Measurements from ENCODE around the gene POR.
A peak's percentile ranks its signal among the peaks of the same experiment; 100 is the strongest.
"Not testable (repeated sequence)": the region's sequence is repeated elsewhere in the genome, so short reads cannot be mapped to it uniquely, and the experiment has no call there.

The POR gene

DNA sequence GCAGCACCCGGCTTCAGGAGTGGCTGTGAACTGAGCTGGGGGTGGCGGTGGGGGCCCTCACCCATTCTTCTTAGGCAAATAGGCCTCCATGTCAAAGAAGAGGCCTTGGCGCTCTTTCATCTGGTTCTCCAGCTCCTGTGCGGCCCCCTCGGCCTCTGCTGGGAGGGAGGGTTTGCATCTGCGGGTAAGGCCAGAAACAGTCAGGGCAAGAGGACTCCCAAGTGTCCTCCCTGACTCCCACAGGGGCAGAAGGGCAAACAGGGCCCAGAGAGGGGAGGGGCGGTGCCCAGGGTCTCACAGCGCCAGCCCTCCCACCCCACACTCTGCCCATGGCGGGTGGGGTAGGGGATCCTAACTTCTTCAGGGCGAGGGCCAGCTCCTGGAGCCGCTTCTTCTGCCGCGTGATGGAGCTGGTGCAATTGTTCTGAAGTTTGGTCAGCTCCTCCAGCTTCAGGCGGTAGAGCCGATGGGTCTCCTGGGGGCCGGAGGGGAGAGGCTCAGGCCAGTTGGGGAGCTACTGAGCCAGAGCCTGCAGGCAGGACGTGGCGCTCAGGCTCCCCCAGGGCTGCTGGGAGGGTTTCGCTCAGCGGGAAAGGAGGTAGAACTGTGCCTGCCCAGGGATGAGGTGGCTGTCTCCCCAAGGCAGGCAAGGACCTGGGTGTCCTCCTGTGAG lies 77.3 kb downstream of the POR start:
- no peak for DNase-seq (ENCODE audit: low read depth)

DNA sequence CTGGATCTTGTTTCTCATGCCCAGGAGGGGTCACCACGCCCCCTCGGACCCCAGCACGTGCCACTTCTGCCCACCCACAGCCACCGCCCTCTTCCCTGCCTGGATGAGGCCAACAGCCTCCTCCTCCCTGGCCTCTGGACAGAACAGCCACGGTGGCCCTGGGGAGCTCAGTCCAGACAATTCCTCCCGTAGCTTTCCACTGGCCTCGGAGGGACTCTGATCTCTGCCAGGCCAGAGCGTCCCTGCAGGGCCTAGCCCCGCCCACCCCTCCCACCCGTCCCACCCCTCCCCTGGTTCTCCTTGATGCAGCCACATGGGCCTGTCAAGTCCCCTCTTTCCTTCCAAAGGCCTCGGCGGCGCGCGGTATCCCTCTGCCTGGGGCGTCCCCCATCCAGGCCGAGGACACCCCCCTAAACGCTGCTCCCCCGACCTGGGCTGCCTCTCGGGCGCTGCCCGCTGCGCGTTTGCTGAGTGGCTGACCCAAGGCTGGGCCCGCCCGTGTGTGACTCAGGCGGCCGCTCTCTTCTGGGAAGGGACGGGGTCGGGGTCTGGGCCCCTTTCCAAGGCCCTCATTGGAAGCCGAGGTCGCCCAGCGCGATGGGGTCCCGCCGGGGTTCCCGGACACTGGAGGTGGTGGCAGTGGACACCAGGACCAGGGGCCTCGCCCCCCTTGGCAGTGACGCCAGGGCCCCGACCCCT lies 78.9 kb downstream of the POR start:
- no peak for DNase-seq (ENCODE audit: low read depth)

DNA sequence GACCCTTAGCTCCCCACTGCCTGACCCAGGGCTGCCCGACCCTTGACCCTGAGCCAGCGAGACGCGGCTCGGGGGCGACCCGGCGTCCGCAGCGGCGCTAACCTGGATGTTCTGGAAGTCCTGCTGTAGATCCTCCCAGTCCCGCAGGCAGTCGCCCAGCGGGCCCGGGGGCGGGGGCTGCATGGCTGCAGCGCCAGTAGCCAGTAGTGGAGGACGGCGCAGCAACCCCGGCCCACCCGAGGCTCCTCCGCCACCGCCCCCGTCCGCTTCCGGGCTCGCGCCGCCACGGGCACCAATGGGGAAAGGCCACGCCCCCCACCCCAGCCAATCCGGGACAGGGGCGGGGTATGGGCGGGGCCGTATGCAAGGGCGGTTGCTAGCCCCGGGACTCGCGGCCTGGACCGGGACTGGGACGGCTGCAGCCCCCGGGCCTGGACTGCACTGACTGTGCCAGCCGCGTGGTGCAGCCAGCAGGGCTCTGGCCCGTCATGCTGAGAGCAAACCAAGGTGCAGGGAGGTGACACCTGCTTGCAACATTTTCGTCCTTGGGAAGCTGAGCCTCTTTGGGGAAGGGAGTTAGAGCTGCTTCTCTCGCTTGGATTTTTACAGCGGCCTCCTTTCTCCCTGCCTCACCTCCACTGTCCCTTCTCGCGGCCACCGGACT lies 79.6 kb downstream of the POR start, which contains the start of gene TMEM120A:
Gene TMEM120A, minus strand, starts transcription at position 208 of the 664 bp plus-strand sequence. Its CDS starts 25 bp downstream, at position 183.
- peak; percentile 89 for DNase-seq (ENCODE audit: low read depth)

DNA sequence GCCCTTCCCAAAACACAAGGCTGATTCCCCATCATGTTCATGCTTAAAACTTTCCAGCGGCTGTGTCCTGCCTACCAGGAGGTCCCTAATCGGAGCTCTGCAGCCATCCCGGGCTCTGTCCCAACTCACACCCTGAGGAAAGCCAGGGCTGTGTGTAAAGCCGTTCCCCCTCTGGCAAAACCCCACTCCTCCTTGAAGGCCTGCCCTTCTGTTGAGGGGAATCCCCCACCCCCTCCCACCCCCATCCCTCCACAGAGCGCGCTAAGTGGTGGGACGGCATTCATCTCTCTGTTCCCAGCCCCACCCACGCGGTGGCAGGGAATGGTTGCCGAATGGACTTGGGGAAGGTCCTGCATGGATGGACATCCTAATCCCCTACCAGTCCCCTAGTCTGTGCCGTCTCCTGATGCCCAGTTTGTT lies 80.1 kb downstream of the POR start:
- no peak for DNase-seq (ENCODE audit: low read depth)

DNA sequence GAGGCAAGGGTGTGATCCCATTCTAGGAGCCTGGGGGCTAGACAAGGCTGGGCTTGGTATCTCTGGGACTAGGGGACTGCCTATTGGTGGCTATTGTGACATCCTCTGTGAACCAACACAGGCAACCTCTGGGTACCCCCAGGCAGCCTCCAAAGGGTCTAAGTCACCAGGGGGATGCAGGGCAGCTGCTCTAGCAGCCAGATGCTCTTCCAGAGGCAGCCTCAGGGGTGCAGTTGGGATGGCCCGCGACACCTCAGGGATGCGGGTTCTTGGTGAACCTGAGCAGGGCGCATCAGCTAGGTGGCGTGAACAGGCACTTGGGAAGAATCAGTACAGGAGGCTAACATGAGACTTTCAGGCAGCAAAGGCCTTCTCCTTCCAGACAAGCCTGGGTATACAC lies 81.0 kb downstream of the POR start:
- DNase-seq (ENCODE audit: low read depth): no peak

DNA sequence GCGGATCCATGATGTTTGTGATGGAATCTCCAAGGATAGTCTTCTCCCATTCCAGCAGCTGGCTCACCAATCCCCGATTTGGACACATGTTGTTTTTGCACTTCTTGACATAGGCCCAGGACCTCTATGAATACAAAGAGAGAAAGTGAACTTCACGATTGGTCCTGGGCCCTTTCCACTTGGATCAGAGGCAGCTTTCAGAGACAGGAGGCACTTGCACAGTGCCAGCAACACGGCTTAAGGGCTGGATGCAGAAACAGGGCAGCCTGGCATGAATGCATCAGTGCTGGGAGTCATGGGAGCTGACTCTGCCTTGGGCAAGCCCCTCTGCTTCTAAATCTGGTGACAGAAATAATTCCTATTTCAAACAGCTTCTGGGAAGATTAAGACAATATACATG lies 81.5 kb downstream of the POR start:
- DNase-seq (ENCODE audit: low read depth): no peak

DNA sequence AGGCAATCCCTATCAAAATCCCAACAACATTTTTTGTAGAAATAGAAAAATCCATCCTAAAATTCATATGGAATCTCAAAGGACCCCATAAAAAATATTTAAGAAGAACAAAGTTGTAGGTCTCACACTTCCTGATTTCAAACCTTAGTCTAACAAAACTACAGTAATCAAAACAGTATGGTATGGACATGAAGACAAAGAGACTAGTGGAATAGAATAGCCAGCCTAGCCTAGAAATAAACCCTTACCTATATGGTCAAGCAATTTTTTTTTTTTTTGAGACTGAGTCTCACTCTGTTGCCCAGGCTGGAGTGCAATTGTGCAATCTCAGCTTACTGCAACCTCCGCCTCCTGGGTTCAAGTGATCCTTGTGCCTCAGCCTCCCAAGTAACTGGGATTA lies 83.1 kb downstream of the POR start:
- DNase-seq (ENCODE audit: low read depth): no peak

DNA sequence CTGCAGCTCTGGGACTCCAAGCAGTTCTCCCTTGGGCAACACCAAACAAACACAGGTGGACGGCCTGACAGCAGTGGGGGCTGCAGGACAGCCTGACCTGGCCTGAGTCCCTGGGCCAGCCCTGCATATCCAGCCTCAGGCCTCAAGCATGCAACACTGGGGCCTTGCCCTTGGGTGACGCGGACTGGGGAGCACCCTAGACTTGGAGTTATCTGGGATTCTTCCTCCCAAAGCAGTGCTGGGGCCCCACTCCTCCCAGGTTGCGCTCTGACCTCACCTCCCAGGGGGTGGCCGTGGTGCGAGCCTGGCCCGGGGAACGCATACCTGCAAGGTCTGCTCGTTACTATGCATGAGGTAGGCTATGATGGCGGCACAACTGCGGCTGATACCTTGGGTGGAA lies 85.6 kb downstream of the POR start:
- no peak for DNase-seq (ENCODE audit: low read depth)

DNA sequence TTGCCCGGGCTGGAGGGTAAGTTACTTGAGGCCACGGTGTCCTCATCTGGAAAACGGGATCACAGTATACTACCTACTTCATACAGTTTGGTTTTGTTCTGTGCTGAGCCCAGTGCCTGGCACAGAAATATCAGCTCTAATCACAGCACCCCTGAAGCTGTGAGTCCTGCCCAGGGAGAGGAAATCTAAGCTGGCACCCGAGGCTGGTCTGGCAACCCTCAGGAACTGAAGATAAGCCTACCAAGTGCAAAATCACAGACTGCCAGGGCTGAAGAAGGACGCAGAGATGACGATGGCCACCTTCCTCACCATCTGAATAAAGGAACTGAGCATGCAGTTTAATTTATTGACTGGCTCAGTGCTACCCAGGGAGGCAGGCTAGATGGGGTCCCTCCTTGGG lies 87.2 kb downstream of the POR start:
- DNase-seq (ENCODE audit: low read depth): no peak

DNA sequence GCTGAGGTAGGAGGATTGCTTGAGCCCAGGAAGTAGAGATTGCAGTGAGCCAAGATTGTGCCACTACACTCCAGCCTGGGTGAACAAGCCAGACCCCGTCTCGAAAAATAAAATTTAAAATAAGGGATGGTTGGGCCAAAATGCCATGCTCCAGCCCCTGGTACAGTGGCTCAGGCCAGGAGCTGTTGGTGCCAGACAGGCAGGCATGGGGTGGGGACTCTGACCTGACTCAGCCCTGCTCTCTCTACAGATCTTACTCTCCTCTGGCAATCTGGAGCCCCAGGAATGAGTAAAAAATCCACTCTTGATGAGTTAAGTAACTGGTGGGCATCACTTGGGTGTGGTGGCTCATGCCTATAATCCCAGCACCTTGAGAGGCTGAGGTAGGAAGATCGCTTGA lies 87.9 kb downstream of the POR start:
- DNase-seq (ENCODE audit: low read depth): no peak

DNA sequence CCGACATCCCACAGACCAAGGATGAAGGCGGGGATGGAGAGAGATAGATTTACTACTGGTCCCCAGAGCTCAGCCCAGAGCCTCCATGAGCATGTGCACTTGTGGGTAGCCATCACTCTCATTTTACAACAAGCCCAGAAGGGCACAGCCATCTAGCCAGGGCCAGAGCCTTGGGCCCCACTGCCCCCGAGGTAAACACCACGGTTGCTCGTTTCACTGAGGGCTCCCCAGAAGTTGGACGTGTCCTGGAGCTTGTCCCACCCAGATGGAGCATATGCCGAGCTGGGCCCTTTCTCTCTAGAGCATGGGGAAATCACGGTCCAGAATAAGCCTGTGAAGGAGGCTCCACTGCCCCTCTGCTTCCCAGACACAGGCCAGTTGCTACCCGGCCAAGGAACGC lies 88.4 kb downstream of the POR start:
- DNase-seq (ENCODE audit: low read depth): no peak

DNA sequence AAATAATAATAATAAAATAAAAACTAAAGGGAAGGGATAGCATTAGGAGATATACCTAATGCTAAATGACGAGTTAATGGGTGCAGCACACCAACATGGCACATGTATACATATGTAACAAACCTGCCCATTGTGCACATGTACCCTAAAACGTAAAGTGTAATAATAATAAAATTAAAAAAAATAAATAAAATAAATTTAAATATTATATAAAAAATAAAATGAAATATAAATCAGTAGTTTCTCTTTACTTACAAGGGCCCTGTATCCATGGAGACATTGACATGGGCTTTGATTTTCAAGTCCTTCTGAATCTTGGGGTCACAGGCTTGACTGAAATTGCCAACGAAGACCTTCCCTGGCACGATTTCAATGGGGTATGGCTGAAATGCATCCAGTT lies 90.0 kb downstream of the POR start:
- not testable (repeated sequence) for DNase-seq (ENCODE audit: low read depth)

DNA sequence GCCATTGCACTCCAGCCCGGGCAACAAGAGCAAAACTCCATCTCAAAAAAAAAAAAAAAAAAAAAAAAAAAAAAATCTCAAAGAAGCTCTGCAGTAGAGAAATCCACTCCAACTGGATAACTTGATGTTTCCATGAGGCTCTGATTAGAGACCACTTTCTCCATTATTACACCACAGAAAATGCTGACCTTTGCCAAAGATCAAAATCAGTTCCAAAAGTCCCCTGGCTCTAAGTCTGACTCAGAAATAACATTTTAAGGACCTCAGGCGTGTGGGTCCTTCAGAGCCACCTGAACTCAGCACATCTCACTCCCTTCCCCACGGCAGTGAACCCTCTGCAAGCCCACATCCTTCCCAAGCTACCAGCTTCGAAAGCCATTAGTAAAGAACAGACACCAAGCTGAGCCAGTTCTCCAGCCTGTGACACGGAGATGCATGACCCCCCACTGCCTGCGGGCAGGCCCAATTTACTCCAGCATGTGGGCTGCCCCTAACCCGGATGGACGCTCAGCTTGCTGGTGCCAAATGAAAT lies 93.3 kb downstream of the POR start:
- DNase-seq (ENCODE audit: low read depth): no peak

DNA sequence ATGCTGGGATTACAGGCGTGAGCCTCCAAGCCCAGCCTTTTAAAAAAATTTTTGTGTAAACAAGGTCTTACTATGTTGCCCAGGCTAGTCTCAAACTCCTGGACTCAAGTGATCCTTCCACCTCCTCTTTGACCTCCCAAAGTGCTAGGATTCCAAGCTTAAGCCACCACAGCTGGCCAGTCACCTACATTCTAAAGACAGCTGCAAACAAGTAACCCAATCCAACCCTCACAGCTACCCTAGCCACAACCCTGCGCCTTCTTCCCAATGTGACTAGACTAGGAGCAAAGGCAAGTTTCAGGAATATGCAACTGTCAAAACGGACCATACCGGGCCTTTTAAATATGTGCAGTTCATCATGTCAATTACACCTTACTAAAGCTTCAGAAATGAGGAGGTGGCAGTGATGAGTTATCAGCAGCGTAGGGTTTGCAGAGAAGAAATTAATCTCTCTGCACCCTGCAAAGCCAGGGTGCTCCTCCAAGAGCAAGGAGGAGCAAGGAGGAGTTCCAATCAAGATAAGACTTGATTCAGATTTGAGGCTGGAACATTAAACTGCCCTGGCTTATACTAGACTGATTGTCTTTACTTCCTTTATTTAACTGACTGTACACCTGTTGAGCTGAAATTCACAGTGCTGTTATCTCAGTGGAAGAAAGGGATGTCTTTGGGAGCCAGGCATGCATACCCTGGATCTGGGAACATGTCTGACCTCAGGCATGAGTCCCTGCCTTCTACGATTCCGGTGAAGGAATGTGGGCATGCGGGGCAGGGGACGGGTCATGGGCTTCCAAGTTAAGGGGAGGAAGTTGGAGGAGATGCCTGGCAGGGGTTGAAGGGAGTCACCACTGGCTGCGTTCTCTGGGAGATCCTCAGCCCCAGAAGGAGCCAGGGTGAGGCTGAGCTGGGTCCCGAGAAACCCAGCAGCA lies 95.0 kb downstream of the POR start:
- no peak for DNase-seq (ENCODE audit: low read depth)

DNA sequence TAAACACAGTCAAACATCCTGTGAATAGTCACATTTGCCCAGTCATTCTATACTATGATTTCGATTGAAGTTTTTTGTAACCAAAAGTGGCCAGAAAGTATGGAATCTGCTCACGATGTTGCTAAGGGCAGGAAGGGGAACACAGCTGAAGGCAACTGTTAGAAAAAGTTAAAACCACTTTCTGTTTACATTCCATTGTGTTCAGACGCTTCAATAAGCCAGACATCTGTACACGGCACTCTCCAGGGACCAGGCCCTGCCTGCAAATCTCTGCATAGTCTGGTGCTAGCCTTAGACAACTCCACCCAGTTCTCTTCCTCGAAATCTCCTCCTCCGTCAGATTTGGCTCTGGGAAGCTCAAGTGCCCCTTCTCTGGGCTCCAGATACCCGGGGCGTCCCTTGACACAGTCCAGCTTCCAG lies 96.5 kb downstream of the POR start:
- no peak for DNase-seq (ENCODE audit: low read depth)

DNA sequence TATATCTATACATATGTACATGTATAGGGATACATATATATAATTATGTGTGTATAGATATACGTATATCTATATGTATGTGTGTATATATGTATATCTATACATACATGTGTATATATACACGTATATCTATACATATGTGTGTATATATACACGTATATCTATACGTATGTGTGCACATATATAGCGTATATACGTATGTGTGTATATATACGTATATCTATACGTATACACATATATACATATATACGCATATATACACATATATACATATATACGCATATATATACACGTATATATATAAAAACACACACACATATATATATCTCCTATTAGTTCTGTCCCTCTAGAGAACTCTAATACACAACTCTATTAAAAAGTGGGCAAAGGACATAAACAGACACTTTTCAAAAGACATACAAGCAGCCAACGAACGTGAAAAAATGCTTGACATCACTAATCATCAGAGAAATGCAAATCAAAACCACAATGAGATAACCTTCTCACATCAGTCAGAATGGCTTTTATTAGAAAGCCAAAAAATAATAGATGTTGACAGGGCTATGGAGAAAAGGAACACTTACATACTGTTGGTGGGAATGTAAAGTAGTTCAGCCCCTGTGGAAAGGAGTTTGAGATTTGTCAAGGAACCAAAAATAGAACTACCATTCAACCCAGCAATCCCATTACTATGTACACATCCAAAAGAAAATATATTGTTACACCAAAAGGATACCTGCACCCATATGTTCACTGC lies 101.4 kb downstream of the POR start:
- no peak for DNase-seq (ENCODE audit: low read depth)

DNA sequence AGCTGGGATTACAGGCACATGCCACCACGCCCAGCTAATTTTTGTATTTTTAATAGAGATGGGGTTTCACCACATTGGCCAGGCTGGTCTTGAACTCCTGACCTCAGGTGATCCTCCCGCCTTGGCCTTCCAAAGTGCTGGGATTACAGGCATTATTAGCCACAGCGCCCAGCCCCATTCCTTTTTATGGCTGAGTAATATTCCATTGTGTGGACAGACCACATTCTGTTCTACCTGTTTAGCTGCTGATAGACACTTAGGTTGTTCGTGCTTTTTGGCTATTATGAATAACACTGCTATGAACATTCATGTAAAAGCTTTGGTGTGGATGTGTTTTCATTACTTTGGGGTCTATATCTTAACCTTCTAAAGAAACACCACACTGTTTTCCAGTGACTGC lies 103.6 kb downstream of the POR start:
- not testable (repeated sequence) for DNase-seq (ENCODE audit: low read depth)

DNA sequence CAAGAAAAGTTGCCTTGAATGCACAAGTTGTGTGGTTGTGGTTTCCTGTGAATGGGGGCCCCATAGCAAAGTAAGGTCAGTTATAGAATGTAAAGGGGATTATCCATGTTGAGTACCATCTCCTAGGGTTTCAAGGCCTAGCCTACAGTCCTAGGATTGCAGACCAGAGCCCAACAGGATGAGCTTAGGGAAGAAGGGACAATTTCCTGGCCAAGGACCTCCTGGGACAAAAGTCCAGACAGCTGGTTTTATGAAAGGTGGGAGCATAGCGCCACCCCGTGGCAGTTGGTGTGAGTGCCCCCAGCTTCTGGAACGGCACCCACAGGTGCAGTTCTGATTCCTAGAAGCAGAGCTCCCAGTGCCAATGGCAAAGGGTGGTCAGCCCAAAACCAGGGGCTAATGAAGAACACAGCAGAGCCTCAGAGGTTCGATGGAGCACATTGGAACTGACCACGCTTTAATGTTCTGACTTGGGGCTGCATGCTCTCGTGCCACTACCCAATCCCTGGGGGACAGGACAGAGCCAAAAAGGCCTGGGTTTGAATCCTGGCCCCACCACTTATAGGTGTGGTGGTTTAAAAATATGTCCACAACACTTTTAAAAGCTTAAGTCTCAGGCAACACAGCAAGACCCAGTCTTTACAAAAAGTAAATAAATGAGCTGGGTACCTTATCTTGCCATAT lies 105.2 kb downstream of the POR start:
- peak; percentile 46 for DNase-seq (ENCODE audit: low read depth)

DNA sequence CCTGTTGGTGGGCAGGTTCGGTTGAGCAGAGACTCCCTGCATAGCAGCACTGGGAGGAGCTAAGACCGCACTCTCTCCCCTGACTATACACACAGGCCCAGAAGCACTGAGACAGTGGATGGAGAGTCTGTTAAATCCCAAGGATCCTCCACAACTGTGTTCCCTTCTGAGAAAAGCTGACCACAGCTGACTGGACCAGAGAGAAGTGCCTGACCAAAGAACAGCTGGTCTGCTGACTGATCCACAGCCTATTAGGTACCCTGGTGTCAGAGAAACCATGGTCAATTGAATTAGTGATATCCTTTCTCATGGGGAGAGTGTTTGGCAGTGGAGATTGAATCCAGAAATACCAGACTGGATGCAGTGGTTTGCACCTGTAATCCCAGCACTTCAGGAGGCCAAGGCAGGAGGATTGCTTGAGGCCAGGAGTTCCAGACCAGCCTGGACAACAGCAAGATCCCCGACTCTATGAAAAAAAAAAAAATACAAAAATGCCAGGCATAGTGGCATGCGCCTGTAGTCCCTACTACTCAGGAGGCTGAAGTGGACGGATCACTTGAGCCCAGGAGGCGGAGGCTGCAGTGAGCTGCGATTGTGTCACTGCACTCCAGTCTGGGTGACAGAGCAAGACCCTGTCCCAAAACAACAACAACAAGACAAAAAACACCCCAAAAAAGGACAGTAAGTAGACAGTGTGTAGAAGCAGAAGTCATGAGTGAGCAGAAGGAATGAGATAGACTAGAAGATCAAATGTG lies 107.2 kb downstream of the POR start:
- no peak for DNase-seq (ENCODE audit: low read depth)

DNA sequence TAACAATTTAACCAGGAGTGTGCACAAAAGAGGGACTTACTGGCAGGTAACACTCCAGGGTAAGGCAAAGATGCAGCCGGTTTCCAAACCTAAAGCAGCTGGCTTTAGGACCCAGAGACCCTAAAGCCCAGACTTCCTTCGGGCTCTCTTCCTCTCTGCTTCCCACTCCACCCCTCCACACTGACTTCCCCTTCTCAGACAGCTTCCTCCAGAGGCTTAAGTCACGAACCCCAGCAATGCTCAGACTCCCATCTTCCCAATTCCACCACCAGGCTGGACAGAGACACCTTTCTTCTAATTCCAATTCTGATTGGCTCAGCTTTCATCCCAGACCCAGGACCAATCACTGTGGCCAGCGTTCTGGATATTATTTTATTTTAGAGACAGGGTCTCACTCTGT lies 108.0 kb downstream of the POR start:
- DNase-seq (ENCODE audit: low read depth): no peak

All from stimulated activated CD8-positive, alpha-beta memory T cell treated with anti-CD3 and anti-CD28 coated beads, Interleukin-15, amount 100 ng/mL, for 1 hour (primary cell).